Activated naive CD4-positive, alpha-beta T cell treated with anti-CD3 and anti-CD28 coated beads for 36 hours (primary cell): Measurements from ENCODE around the gene CELF4. TPM values are rescaled to one million over a fixed set of nuclear protein-coding genes. Genes with fewer than 3 reads are reported as not detected.

Source experiments
- CTCF ChIA-PET: fragments of 350-600 bp; sonication (Branson Sonifier 250); formaldehyde crosslinking; loops from one replicate; lab custom pipeline; 2021; ENCODE audit warnings: antibody characterized with exemption; lab: Charles Lee
- DNase-seq: peaks from one replicate; pipeline ENCODE4 v3.0.0-alpha.2; 2020
- H3K27ac Mint-ChIP-seq: one replicate; pipeline ENCODE4 v1.8.0; 2021; ENCODE audit warnings: mild to moderate bottlenecking, mixed read lengths
- H3K27me3 Mint-ChIP-seq: one replicate; pipeline ENCODE4 v1.8.0; 2021; ENCODE audit warnings: low read depth, mixed read lengths
- H3K36me3 Mint-ChIP-seq: one replicate; pipeline ENCODE4 v1.8.0; 2021; ENCODE audit warnings: low read depth, mixed read lengths
- H3K4me1 Mint-ChIP-seq: one replicate; pipeline ENCODE4 v1.8.0; 2021; ENCODE audit warnings: low read depth, mixed read lengths
- H3K4me3 Mint-ChIP-seq: one replicate; pipeline ENCODE4 v1.8.0; 2021; ENCODE audit warnings: mild to moderate bottlenecking, moderate library complexity, mixed read lengths
- H3K9me3 Mint-ChIP-seq: one replicate; pipeline ENCODE4 v1.8.0; 2021; ENCODE audit warnings: mixed read lengths
- intact Hi-C: fragments of 100-400 bp; cut with micrococcal nuclease; formaldehyde crosslinking; loops from one replicate; pipeline ENCODE4 v1.15.1; 2023
- total RNA-seq, 2 experiments: library from RNA; stranded (reverse); gene quantifications; one replicate each; pipeline ENCODE4 v1.2.3, GENCODE V29; 2021

CELF4 gene
- total RNA-seq, 2 experiments from 2014 or later = not detected

- H3K4me3 Mint-ChIP-seq = no peak overlapping the region
- no peak overlapping the region for H3K27ac Mint-ChIP-seq
- H3K9me3 Mint-ChIP-seq = no peaks in the 10 kb centered on the region
- CTCF ChIA-PET = interaction anchor here (0.5 kb wide), 1 partner anchor 226 kb away, joined by 4 read pairs; no protein-coding TSS in a partner anchor
- H3K4me1 Mint-ChIP-seq = peaks cover 19% of the 10 kb centered on the region
- intact Hi-C loops = loop anchor here (10.0 kb wide), 1 partner anchor 1356 kb away; no protein-coding TSS in a partner anchor
- H3K27me3 Mint-ChIP-seq = peaks cover 63% of the 10 kb centered on the region
- no peak for DNase-seq
- no peaks in the 10 kb centered on the region for H3K36me3 Mint-ChIP-seq
Measured at GRCh38 chr18:37568671-37569070, 3.1 kb upstream of the CELF4 start.

GRCh38 chr18:37567994-37568359 lies 2.4 kb upstream of the CELF4 start:
- Mint-ChIP-seq H3K9me3 (no peaks in the 10 kb centered on the region), H3K4me3 (no peak overlapping the region), H3K27ac (no peak overlapping the region), H3K27me3 (peaks cover 63% of the 10 kb centered on the region), H3K36me3 (no peaks in the 10 kb centered on the region), H3K4me1 (peaks cover 19% of the 10 kb centered on the region)
- CTCF ChIA-PET = interaction anchor here (0.5 kb wide), 1 partner anchor 225 kb away, joined by 4 read pairs; no protein-coding TSS in a partner anchor
- no peak for DNase-seq
- intact Hi-C loops = loop anchor here (10.0 kb wide), 1 partner anchor 1357 kb away; no protein-coding TSS in a partner anchor

GRCh38 chr18:37567061-37567993 lies 1.7 kb upstream of the CELF4 start:
- DNase-seq = no peak
- Mint-ChIP-seq H3K4me3 (no peak overlapping the region), H3K27ac (no peak overlapping the region), H3K9me3 (no peaks in the 10 kb centered on the region), H3K36me3 (no peaks in the 10 kb centered on the region), H3K4me1 (peaks cover 19% of the 10 kb centered on the region), H3K27me3 (peaks cover 66% of the 10 kb centered on the region)
- CTCF ChIA-PET = no interaction called here
- intact Hi-C loops = loop anchor here (10.0 kb wide), 1 partner anchor 1357 kb away; no protein-coding TSS in a partner anchor

- Mint-ChIP-seq H3K4me1 (peaks cover 19% of the 10 kb centered on the region), H3K27ac (no peak overlapping the region), H3K9me3 (no peaks in the 10 kb centered on the region), H3K27me3 (peaks cover 71% of the 10 kb centered on the region), H3K36me3 (no peaks in the 10 kb centered on the region), H3K4me3 (peak overlapping the region; percentile 41)
- no peak for DNase-seq
- intact Hi-C loops = loop anchor here (10.0 kb wide), 1 partner anchor 1358 kb away; no protein-coding TSS in a partner anchor
- CTCF ChIA-PET = no interaction called here
Measured at GRCh38 chr18:37566479-37567060, 972 bp upstream of the CELF4 start.

- no peaks in the 10 kb centered on the region for H3K9me3 Mint-ChIP-seq
- intact Hi-C loops = loop anchor here (10.0 kb wide), 1 partner anchor 1359 kb away; no protein-coding TSS in a partner anchor
- CTCF ChIA-PET = no interaction called here
- H3K27me3 Mint-ChIP-seq = peaks cover 69% of the 10 kb centered on the region
- no peak for DNase-seq
- peaks cover 19% of the 10 kb centered on the region for H3K4me1 Mint-ChIP-seq
- no peak overlapping the region for H3K27ac Mint-ChIP-seq
- H3K4me3 Mint-ChIP-seq = peak overlapping the region; percentile 26
- no peaks in the 10 kb centered on the region for H3K36me3 Mint-ChIP-seq
Measured at GRCh38 chr18:37565977-37566478, 430 bp upstream of the CELF4 start.

GRCh38 chr18:37564711-37565100 lies 892 bp downstream of the CELF4 start:
- CTCF ChIA-PET = interaction anchor here (0.7 kb wide), 1 partner anchor 23 kb away, joined by 3 read pairs; no protein-coding TSS in a partner anchor
- H3K27me3 Mint-ChIP-seq = peaks cover 62% of the 10 kb centered on the region
- no peak overlapping the region for H3K4me3 Mint-ChIP-seq
- H3K4me1 Mint-ChIP-seq = peaks cover 19% of the 10 kb centered on the region
- intact Hi-C loops = loop anchor here (10.0 kb wide), 1 partner anchor 1360 kb away; no protein-coding TSS in a partner anchor
- no peak overlapping the region for H3K27ac Mint-ChIP-seq
- peak; percentile 14 for DNase-seq
- no peaks in the 10 kb centered on the region for H3K9me3 Mint-ChIP-seq
- H3K36me3 Mint-ChIP-seq = no peaks in the 10 kb centered on the region

- CTCF ChIA-PET = no interaction called here
- no peaks in the 10 kb centered on the region for H3K9me3 Mint-ChIP-seq
- peaks cover 19% of the 10 kb centered on the region for H3K4me1 Mint-ChIP-seq
- intact Hi-C loops = loop anchor here (10.0 kb wide), 1 partner anchor 1361 kb away; no protein-coding TSS in a partner anchor
- H3K36me3 Mint-ChIP-seq = no peaks in the 10 kb centered on the region
- no peak overlapping the region for H3K27ac Mint-ChIP-seq
- peaks cover 57% of the 10 kb centered on the region for H3K27me3 Mint-ChIP-seq
- H3K4me3 Mint-ChIP-seq = no peak overlapping the region
- DNase-seq = no peak
Measured at GRCh38 chr18:37563931-37564392, 1.6 kb downstream of the CELF4 start.

GRCh38 chr18:37561986-37562385 lies 3.6 kb downstream of the CELF4 start:
- no peak overlapping the region for H3K4me3 Mint-ChIP-seq
- intact Hi-C loops = loop anchor here (10.0 kb wide), 1 partner anchor 1363 kb away; no protein-coding TSS in a partner anchor
- no peaks in the 10 kb centered on the region for H3K9me3 Mint-ChIP-seq
- peaks cover 42% of the 10 kb centered on the region for H3K27me3 Mint-ChIP-seq
- CTCF ChIA-PET = no interaction called here
- H3K4me1 Mint-ChIP-seq = peaks cover 11% of the 10 kb centered on the region
- no peaks in the 10 kb centered on the region for H3K36me3 Mint-ChIP-seq
- no peak overlapping the region for H3K27ac Mint-ChIP-seq
- no peak for DNase-seq

GRCh38 chr18:37560003-37560402 lies 5.6 kb downstream of the CELF4 start:
- Mint-ChIP-seq H3K27me3 (peaks cover 28% of the 10 kb centered on the region), H3K4me1 (peaks cover under 1% of the 10 kb centered on the region), H3K36me3 (no peaks in the 10 kb centered on the region), H3K9me3 (no peaks in the 10 kb centered on the region), H3K27ac (no peak overlapping the region), H3K4me3 (no peak overlapping the region)
- DNase-seq = no peak
- CTCF ChIA-PET = no interaction called here
- intact Hi-C loops = loop anchor here (10.0 kb wide), 1 partner anchor 1365 kb away; no protein-coding TSS in a partner anchor

- H3K4me1 Mint-ChIP-seq = no peaks in the 10 kb centered on the region
- intact Hi-C loops = no loop called here
- H3K9me3 Mint-ChIP-seq = no peaks in the 10 kb centered on the region
- no peak for DNase-seq
- H3K4me3 Mint-ChIP-seq = no peak overlapping the region
- H3K27me3 Mint-ChIP-seq = peaks cover 23% of the 10 kb centered on the region
- no peaks in the 10 kb centered on the region for H3K36me3 Mint-ChIP-seq
- CTCF ChIA-PET = interaction anchor here (1.2 kb wide), 1 partner anchor 20 kb away, joined by 4 read pairs; no protein-coding TSS in a partner anchor
- H3K27ac Mint-ChIP-seq = no peak overlapping the region
Measured at GRCh38 chr18:37559194-37559593, 6.4 kb downstream of the CELF4 start.

- Mint-ChIP-seq H3K9me3 (no peaks in the 10 kb centered on the region), H3K4me1 (no peaks in the 10 kb centered on the region), H3K27me3 (peaks cover 6% of the 10 kb centered on the region), H3K4me3 (no peak overlapping the region), H3K27ac (no peak overlapping the region), H3K36me3 (no peaks in the 10 kb centered on the region)
- intact Hi-C loops = no loop called here
- no peak for DNase-seq
- CTCF ChIA-PET = no interaction called here
Measured at GRCh38 chr18:37554399-37554787, 11.2 kb downstream of the CELF4 start.
